Liver (tissue), 3 donors: ENCODE data around the gene SDHAF1.

Source experiments
- HNF4A ChIP-seq, 2 donors: conservative IDR thresholded peaks; 2 replicates each; pipeline ENCODE4 v1.6.1; 2016; ENCODE audit warnings: antibody characterized with exemption in 2 of 2, mild to moderate bottlenecking in 2 of 2
- RAD21 ChIP-seq, 2 donors: IDR thresholded peaks; 2 replicates each; pipeline ENCODE4 v1.6.1; 2016; ENCODE audit warnings: antibody characterized with exemption in 2 of 2, mild to moderate bottlenecking in 2 of 2
- TF ChIP-seq, protein P1 (sequence below): fragments of 150-350 bp; IDR thresholded peaks from 2 replicates; pipeline ENCODE4 v1.5.1; 2017; ENCODE audit warnings: improper control_type of control experiment, low read depth, low read length; ENCODE audit not compliant: missing input control
- TF ChIP-seq, protein P2 (sequence below): IDR thresholded peaks from 2 replicates; pipeline ENCODE4 v1.6.1; 2016; ENCODE audit warnings: antibody characterized with exemption, mild to moderate bottlenecking
- donor health status: healthy.
- donor health status: healthy.

DNA sequence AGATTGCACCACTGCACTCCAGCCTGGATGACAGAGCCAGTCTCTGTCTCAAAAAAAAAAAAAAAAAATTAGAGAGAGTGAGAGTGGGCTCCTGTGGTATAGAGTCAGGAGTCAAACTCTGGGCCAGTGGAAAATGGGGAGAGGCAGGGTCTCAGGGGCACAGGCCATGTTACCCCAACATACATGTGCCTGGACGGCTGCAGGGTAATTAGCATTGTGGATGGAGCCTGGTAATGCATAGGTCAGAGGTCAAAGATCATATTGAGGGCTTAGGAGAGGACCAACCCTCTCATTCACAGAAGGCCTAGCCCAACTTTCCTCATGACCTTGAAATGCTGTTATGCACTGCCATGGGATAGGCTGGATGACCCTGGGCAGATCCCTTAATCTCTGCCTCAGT is 30.6 kb downstream of the SDHAF1 start:
- TF ChIP-seq, protein P1, sequence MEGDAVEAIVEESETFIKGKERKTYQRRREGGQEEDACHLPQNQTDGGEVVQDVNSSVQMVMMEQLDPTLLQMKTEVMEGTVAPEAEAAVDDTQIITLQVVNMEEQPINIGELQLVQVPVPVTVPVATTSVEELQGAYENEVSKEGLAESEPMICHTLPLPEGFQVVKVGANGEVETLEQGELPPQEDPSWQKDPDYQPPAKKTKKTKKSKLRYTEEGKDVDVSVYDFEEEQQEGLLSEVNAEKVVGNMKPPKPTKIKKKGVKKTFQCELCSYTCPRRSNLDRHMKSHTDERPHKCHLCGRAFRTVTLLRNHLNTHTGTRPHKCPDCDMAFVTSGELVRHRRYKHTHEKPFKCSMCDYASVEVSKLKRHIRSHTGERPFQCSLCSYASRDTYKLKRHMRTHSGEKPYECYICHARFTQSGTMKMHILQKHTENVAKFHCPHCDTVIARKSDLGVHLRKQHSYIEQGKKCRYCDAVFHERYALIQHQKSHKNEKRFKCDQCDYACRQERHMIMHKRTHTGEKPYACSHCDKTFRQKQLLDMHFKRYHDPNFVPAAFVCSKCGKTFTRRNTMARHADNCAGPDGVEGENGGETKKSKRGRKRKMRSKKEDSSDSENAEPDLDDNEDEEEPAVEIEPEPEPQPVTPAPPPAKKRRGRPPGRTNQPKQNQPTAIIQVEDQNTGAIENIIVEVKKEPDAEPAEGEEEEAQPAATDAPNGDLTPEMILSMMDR = no peak
- TF ChIP-seq RAD21 (IDR thresholded peaks at IDR 0.05) = no peak
- no peak for TF ChIP-seq HNF4A (conservative IDR thresholded peaks at IDR 0.05)
- TF ChIP-seq, protein P2, sequence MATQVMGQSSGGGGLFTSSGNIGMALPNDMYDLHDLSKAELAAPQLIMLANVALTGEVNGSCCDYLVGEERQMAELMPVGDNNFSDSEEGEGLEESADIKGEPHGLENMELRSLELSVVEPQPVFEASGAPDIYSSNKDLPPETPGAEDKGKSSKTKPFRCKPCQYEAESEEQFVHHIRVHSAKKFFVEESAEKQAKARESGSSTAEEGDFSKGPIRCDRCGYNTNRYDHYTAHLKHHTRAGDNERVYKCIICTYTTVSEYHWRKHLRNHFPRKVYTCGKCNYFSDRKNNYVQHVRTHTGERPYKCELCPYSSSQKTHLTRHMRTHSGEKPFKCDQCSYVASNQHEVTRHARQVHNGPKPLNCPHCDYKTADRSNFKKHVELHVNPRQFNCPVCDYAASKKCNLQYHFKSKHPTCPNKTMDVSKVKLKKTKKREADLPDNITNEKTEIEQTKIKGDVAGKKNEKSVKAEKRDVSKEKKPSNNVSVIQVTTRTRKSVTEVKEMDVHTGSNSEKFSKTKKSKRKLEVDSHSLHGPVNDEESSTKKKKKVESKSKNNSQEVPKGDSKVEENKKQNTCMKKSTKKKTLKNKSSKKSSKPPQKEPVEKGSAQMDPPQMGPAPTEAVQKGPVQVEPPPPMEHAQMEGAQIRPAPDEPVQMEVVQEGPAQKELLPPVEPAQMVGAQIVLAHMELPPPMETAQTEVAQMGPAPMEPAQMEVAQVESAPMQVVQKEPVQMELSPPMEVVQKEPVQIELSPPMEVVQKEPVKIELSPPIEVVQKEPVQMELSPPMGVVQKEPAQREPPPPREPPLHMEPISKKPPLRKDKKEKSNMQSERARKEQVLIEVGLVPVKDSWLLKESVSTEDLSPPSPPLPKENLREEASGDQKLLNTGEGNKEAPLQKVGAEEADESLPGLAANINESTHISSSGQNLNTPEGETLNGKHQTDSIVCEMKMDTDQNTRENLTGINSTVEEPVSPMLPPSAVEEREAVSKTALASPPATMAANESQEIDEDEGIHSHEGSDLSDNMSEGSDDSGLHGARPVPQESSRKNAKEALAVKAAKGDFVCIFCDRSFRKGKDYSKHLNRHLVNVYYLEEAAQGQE = no peak
